GM19025 (cell line): ENCODE results near the gene GPR34.
"Not testable (repeated sequence)": the region's sequence is repeated elsewhere in the genome, so short reads cannot be mapped to it uniquely, and the experiment has no call there.

Experiments
- ATAC-seq: cut with Tn5 transposase; IDR thresholded peaks from one replicate; pipeline ENCODE4 v1.9.1; 2021; ENCODE audit warnings: mild to moderate bottlenecking, low read depth, moderate library complexity; ENCODE audit not compliant: unreplicated experiment

Gene GPR34

DNA sequence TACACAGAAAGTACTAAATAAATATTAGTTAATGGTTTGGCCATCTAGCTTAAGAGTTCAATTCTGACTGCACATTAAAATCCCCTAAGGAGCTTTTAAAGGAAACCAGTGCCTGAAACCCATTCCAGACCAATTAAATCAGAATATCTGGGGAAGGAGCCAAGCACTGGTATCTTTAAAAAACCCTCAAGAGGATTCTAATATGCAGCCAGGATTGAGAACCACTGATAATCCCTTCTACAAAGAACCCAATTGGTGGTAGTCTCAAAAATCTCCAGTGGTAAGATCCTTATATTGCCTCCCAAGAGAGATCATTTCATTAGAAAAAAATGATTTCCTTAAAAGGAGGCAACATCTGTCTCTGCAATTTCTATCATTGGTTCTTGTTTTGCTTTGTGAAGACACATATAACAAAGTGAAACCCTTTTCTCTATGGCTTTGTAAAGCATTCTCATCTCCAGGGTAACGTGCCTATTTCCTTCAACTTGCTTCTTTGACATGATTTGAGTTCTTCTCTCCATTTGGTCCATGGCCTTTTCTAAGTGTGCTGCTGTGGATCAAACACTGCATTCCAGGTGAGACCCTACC is 3.5 kb downstream of the GPR34 start:
- ATAC-seq, result no peak

DNA sequence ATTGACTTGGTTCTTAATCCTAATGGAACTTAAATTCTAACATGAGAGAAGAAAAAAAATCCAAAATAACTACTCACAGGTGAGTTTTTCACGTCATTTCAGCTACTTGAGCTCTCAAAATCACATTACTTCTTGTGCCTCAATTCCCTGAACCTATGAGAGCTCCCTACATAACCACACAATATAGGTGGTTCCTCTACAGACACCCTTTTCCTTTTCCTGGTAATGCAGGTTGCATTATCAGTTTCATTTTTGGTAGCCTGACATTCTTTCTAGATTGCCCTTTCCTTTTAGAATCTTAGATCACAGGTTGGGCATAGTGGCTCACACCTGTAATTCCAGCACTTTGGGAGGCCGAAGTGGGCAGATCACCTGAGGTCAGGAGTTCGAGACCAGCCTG is 4.3 kb downstream of the GPR34 start:
- no peak for ATAC-seq

DNA sequence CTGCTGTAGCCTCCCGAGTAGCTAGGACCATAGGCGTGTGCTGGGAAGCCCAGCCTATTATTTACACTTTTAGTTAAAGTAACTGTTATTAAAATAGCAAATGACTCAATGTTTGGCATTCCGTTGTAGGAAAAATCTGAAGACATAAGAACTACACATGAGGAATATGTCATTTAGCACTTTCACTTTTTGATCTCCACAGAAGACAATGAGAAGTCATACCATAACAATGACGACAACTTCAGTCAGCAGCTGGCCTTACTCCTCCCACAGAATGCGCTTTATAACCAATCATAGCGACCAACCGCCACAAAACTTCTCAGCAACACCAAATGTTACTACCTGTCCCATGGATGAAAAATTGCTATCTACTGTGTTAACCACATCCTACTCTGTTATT is 6.7 kb downstream of the GPR34 start:
- ATAC-seq, result no peak

DNA sequence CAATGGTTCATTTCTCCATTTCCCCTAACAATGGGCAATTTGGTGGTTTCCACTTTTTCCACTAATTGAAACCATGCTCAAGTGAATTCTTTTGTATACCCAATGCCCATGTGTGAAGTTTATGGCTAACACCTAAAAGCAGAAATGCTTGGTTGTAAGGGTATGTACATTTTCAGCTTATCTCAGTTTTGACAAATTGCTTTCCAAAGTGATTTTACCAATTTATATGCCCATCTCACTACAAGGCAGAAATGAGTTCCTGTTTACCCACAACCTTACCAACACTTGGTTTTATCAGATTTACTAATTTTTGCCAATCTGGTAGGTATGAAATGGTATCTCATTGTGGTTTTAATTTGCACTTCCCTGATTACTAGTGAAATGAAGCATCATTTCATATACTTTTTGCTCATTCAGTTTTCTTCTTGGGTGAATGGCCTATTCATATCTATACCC is 14.8 kb downstream of the GPR34 start:
- no peak for ATAC-seq

DNA sequence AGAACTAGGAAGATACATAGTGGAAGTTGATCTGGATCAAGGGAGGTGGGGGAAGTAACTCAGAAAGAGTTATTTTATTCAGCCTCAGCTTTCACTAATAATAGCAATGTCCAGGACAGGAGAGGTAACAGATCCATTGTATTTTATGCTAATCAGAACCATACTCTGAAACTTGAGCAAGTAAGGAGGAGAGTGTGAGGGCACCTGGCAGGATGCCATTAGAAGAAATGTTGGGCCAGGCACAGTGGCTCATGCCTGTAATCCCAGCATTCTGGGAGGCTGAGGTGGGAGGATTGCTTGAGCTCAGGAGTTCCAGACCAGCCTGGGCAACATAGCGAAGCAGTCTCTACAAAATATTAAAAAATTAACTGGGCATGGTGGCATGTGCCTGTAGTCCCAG is 16.3 kb downstream of the GPR34 start:
- no peak for ATAC-seq

DNA sequence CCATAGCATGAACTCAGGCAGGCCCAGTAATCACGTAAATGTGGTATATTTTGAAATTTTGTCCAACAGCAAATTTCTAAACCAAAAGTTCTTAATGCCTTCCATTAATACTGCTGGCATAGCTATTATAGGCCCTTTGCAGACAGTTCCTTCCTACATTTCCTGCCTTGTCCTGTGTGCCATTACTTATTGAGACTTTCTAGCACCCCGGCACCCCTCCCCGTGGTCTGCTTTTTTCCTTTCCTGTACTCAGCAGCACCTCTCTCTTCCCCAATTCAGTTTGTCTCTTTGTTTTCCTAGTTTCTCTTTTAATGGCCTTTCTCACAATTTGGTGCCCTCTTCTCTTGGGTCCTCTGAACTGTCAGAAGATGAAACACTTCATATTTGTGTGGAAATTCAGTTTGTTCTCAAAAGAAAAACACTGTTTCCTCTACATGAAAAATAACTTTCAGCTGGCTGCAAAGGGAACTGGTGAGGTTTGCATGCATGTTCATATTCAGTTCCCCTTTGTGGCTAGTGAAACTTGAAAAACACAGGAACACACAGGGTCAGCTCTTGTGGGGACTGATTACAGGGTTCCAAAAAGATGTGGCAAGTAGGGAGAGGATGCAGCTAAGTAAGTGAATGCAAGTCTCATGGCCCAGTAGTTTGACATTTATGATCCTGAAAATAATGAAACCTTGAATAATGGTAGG is 17.1 kb downstream of the GPR34 start:
- ATAC-seq, result peak; percentile 82

DNA sequence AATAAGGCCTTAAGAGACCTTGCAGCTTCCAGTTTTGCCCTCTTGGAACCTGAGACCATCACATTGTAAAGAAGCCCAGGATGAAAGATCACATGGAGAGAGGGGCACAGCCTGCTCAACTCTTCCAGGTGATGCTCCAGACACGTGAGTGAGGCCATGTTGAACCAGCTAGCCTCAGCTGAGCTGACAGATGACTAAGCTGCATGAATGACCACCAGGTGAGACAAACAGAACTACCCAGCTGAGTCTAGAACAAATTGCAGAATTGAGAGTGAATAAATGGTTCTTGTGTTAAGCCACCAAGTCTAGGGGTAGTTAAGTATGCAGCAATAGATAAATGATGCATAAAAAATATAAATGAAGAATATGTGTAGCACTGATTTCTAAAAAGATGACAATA is 18.4 kb downstream of the GPR34 start:
- ATAC-seq, result no peak

DNA sequence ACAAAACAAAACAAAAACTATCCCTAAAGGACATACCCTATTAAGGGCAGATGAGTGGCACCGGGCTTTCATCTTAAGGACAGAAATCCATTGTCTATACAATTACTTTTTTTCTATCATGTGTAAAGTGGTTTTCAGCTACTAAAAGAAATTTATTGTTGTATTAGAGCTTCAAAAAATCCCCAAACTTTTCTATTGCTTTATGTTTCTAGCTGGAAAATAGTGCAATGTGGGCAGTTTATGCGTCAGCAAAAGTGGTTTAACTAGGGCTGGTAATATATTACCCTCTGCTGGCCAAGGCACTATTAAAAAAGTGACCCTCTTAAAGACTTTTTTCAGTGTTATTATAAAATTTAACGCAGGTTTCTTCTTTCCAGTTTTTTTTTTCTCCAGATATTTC is 19.7 kb downstream of the GPR34 start:
- ATAC-seq, result no peak

DNA sequence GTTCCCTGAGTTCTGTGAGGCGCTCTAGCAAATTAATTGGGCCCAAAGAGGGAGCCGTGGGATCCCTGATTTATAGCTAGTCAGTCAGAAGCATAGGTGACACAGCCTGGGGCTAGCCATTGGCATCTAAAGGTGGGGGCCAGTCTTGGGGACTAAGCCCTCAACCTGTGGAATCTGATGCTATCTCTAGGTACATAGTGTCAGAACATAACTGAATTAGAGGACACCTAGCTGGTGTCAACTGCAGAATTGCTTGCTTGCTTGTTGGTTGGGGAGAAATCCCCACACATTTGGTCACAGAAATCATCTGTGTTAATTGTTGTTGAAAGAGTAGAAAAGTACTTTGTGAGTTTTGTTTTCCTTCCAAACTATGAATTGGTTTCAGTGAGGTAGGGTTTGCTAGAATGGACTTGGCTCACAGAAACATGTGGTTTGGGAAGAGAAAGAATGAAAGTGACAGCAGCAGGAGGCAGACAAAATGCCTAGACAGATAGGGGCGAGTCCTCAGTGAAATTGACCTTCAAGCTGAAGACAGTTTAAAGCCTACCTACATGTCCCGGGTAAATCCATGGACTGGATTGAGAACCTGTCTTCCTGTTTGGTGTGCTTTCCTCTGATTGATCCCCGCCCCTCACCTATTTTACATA is 22.4 kb downstream of the GPR34 start:
- no peak for ATAC-seq

DNA sequence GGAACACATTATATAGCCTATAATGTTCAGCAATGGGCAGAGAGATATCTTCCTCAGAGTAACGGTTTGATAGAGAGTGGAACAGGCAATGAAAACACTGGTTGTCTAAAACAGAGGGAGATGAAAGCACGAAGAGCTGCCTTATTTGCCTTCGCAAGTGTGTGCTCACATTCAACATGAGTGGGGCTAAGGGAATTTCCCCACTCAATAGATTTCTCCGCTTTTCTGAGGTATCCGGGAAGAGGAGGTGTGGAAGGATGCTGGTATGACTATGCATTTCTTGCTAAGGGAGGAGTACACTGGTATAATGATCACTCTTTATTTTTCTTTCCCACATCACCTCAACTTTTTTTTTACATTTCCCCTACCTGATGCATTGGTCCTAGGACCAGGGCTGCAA is 27.4 kb downstream of the GPR34 start:
- no peak for ATAC-seq

DNA sequence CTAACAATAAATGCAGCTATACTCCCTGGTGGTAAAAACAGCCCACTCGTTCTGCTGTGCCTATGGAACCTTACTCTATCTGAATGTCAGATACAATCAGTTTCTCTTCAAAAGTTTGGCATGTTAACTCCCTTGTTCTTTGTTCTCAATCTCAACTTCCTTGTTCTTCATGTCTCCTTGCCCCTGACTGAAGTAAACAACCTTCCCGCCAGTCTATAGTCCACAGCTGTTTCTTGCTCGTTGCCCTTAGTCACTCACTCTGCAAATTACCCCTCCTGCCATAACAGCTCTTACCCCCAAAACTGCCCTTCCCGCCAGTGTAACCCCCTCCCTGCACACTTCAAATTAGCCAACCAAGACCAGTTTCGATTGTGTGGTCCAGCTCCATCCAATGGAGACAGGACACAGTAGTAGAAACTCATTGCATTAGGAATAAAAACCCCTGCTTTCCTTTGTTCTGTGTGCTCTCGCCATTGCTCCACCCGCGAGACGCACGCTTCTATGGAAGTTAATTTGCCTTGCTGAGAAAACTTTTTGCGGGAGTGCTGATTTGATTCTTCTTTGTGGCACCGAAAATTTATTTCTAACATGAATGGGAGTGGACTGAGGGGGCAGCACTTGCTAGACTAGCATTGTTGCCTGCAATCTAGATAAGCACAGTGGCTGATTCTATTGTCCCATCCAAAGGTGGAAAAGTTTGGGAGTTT is 28.1 kb downstream of the GPR34 start:
- ATAC-seq, result no peak

DNA sequence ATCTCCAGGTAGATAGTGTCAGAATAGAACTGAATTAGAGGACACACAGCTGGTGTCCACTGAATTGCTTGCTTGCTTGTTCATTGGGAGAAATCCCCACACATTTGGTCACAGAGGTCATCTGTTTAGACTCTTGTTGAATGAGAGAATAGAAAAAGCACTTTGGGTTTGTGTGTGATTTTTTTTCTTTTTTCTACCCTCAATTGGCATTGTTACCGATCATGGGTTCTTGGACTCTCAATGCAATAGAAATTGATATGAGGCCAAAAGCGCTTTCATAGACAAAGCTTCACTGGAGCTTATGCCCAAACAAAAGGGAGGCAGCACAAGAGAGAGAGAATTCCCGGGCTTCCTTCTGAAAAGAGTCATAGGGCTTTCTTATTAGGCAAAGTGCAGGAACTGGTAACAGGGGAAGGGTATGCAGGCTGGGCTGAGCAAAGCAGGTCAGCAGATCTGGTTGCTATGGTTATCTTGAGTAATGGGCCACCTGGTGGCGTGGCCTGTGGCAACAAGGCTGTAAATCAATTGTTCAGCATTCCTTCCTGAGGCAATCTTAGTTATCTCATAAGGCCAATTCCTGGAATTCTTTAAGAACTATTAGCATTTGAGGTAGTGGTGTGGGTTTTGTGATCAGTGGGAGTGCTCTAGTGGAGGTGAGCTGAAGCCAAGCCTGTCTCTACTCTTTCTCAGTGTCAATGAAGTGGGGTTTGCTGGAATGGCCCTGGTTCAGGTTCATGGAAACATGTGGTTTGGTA is 29.9 kb downstream of the GPR34 start:
- ATAC-seq, result no peak

DNA sequence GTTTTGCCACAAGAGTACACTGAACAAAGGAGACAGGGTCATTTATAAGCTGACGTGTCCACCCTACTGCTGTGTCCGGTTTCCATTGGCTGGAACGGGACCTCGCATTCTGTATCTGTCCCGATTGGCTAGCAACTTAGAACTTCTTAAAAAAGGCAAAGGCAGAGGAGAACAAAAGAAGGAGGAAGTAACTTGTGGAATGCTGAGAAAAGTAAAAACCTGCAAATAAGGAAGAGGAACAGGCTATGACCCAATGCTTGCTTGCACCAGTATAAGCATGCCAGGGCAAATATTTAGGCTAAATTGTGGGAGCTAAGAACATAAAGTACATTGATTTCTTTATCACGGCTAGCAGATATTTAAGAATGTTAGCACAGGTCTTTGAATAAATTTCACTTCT is 30.8 kb downstream of the GPR34 start:
- ATAC-seq, result not testable (repeated sequence)

DNA sequence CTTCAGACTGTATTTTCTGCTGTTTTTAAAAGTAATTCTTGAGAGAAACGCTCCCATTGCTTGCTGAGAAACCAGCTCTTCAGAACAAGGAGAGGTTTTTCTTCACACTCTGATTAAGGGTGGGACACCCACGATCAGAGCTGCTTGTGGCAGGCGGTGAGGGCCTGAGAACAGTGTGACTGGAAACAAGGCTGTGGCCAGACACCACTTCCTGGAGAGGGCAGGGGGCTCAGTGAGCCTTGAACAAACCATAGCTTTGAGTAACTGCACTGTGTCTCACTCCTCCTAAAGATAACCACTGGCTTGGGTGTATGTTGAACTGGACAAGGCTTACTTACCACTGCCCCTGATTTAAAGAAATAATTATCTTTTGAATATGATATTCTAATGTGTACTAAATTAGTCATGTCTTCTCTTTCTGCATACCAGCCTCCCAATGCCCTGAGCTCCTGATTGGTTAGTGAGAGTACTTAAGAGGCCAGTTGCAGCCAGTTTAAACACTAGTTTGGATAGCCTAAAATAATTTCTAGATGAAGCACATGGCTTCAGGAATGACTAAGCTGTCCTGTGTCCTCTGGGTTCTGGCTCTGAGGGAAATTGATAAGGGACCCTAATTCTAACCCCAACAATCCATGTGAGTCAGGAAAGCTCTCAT is 31.5 kb downstream of the GPR34 start:
- no peak for ATAC-seq

DNA sequence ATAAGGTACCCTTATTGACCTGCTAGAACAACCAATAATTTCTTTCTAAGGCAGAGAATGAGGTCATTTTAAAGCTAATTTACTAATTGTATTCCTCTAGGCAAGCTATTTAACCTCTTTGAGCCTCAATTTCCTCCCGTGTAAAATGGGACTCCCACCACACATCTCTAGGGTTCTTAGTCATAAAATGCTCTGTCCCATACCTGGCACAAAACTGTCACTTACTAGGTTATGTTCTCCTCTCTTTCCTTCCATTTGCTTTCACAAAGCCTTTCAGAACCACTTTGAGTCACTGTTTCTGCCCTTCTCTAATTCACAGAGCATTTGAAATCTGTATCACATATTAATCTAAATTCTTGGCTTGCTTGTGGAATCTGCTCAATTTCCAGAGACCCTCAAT is 32.8 kb downstream of the GPR34 start:
- ATAC-seq, result no peak

DNA sequence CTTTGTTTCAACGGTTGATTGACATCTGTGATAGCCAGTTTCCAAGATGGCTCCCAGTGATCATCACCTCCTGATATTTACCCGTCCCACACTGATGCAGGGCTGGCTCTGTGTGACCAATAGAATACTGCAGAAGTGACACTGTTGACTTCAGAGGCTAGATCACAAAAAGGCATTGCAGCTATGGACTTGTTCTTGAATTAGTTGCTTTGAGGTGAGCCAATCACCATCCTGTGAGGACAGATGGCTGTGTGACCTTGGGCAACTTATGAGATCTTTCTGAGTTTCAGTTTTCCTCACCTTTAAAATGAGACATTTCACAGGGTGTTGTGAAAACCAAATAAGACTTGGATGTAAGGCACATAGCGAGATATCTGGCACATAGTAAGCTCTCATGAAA is 33.4 kb downstream of the GPR34 start:
- ATAC-seq, result no peak

DNA sequence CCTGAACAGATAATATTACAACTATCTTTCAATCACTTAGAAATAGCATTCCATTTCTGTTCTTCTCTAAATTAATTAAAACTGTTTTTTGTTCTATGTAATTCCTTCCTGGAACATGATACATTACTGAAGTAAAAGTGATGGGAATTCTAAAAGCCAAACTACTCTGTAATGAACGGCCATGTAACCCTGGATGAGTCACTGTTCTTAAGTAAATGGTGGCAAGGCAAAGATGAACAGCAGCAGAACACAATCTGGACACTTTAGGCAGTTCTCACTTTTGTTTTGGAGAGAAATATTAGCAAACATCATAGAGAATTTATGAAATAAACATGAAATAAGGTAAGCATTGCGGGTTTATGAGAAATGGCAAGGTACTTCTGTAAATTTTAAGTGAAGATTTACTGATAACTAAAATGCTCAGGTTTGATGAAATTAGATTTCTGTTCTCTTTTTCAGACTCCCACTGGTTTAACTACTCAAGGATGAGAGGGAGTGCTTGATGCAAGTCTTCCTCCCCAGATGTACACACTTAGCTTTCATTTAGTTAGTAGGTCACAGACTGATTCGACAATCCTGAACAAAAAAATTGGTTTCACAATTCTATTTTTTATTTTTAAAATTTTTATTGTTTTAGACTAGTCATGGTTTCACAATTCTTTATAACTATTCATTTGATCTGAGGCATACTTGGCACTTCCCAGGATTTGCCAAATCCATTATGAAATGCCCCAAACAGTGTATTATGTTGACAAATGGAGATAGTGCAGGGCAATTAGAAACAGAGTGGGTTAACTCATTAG is 34.2 kb downstream of the GPR34 start:
- ATAC-seq, result no peak

DNA sequence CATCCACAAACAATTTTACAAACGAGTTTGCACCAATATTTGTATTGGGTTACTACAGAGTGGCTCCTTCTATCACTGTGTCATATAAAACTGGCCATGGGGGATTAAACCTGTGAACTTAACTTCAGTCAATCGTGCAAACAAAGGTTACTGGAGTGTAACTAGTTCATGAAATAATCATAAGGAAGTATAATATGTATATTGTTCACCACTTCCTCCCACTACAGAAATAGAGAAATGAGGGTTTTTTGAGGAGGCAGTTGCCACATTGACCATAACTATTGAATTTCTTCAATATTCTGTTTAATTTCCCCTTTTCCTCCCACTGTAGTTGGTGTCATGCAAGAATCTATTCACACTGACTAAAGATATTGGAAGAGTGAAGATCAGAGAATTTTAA is 35.1 kb downstream of the GPR34 start, which contains the start of gene GPR82:
Gene GPR82, plus strand, starts transcription at position 356 of the 400 bp plus-strand sequence. CDS start 2,846 bp downstream, outside the sequence.
- no peak for ATAC-seq

DNA sequence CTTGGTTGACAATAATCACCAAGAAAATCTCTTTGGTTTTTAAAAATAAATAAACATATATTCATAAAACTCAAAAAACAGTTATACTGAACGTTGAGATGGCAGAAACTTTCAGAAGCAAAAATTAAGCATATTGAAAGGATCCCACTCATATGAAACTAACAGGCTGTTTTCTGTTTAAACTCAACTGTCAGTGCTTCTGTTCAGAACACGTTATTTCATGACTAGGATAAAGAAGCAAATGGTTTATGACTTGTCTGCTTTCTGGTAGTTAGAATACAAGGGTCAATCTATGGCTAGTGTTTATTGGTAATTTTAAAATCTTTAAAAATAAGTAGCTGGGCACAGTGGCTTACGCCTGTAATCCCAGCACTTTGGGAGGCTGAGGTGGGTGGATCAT is 39.4 kb downstream of the GPR34 start:
- no peak for ATAC-seq
